PFSK-1 (cell line): ENCODE results near the gene KRTAP9-1. TPM values are rescaled to one million over a fixed set of nuclear protein-coding genes. Genes with fewer than 3 reads are reported as not detected.
"Not testable (repeated sequence)": the region's sequence is repeated elsewhere in the genome, so short reads cannot be mapped to it uniquely, and the experiment has no call there.

ENCODE experiments used
- FOXP2 ChIP-seq: optimal IDR thresholded peaks from 2 replicates; pipeline ENCODE3; 2011; ENCODE audit warnings: borderline replicate concordance, control low read depth, inconsistent platforms; ENCODE audit not compliant: insufficient read depth; ENCODE audit errors: extremely low read length, extremely low read depth
- POLR2AphosphoS5 ChIP-seq: IDR thresholded peaks from 2 replicates; pipeline ENCODE4 v1.6.1; 2012; ENCODE audit warnings: low read depth, mild to moderate bottlenecking, control low read depth, low read length, moderate library complexity
- REST ChIP-seq, 2 experiments: IDR thresholded peaks; 2 replicates each; pipeline versions ENCODE4 v1.6.1 to v1.8.0; 2011 to 2012; ENCODE audit warnings: low read depth in 2 of 2, low read length in 2 of 2, control low read depth in 1 of 2, inconsistent platforms in 1 of 2, mild to moderate bottlenecking in 1 of 2, moderate library complexity in 1 of 2; ENCODE audit not compliant: insufficient read depth in 1 of 2
- SIN3A ChIP-seq: IDR thresholded peaks from 2 replicates; pipeline ENCODE4 v1.6.1; 2012; ENCODE audit warnings: mild to moderate bottlenecking, low read length, moderate library complexity, borderline replicate concordance; ENCODE audit not compliant: insufficient read depth
- TAF1 ChIP-seq: IDR thresholded peaks from 2 replicates; pipeline ENCODE4 v1.6.1; 2012; ENCODE audit warnings: low read length, control low read depth, borderline replicate concordance; ENCODE audit not compliant: insufficient read depth
- polyA plus RNA-seq: library from polyadenylated mRNA; unstranded; fragments of >200 nt; gene quantifications from one replicate; pipeline ENCODE4 v1.2.1, GENCODE V29; 2012; ENCODE audit warnings: low read depth, missing spikeins; ENCODE audit not compliant: insufficient read length

The KRTAP9-1 gene
- not detected for polyA plus RNA-seq

- TF ChIP-seq TAF1; FOXP2; REST (IDR thresholded peaks at IDR 0.05; ENCODE audit: insufficient read depth in 1 of 2, low read depth in 2 of 2, low read length in 2 of 2): not testable (repeated sequence)
Observed at GRCh38 chr17:41189837-41190318, at the start of gene KRTAP9-1. KRTAP9-1 (plus strand) TSS chr17:41189887; CDS start chr17:41189887, 0 bp downstream.

- TF ChIP-seq POLR2AphosphoS5 = no peak
- TF ChIP-seq SIN3A = no peak
- no peak for TF ChIP-seq REST (IDR thresholded peaks at IDR 0.05; ENCODE audit: insufficient read depth in 1 of 2, low read depth in 2 of 2, low read length in 2 of 2)
Observed at GRCh38 chr17:41140360-41141131, 49.1 kb upstream of the KRTAP9-1 start, which contains the start of gene KRTAP4-6. KRTAP4-6 (minus strand) TSS chr17:41140544; CDS start chr17:41140487, 57 bp downstream.

GRCh38 chr17:41141361-41141760, 48.3 kb upstream of the KRTAP9-1 start:
- TF ChIP-seq TAF1 = no peak

- TF ChIP-seq TAF1 (no peak), REST (IDR thresholded peaks at IDR 0.05; ENCODE audit: insufficient read depth in 1 of 2, low read depth in 2 of 2, low read length in 2 of 2) (no peak), SIN3A (no peak), POLR2AphosphoS5 (no peak), FOXP2 (no peak)
Observed at GRCh38 chr17:41144846-41145245, 44.8 kb upstream of the KRTAP9-1 start.

- TF ChIP-seq FOXP2 (no peak), REST (IDR thresholded peaks at IDR 0.05; ENCODE audit: insufficient read depth in 1 of 2, low read depth in 2 of 2, low read length in 2 of 2) (no peak), TAF1 (no peak), SIN3A (no peak), POLR2AphosphoS5 (no peak)
Observed at GRCh38 chr17:41145261-41145660, 44.4 kb upstream of the KRTAP9-1 start.
